Panc1 (cell line): ENCODE results near the gene PRB3. TPM values are rescaled to one million over a fixed set of nuclear protein-coding genes. Genes with fewer than 3 reads are reported as not detected.

Experiments
- ATAC-seq: fragments of 200-7000 bp; cut with Tn5 transposase; 2 replicates; pipeline ENCODE4 v1.9.1; 2020; ENCODE audit warnings: mild to moderate bottlenecking, moderate library complexity
- BruUV-seq: library from RNA; stranded (reverse); fragments of 400-500 nt; replicated peaks from 2 replicates; lab custom pipeline; 2021; lab: Mats Ljungman, UMichigan
- CTCF ChIA-PET: fragments of 300-600 bp; sonication (Branson Sonifier 250); formaldehyde crosslinking; loops from one replicate; lab custom pipeline; 2022; ENCODE audit warnings: antibody characterized with exemption; lab: Charles Lee
- POLR2A ChIA-PET: fragments of 300-600 bp; sonication (Branson Sonifier 250); formaldehyde crosslinking; loops from one replicate; lab custom pipeline; 2022; ENCODE audit warnings: antibody characterized with exemption; lab: Charles Lee
- DNase-seq: peaks from one replicate; pipeline ENCODE4 v3.0.0-alpha.2; 2010; ENCODE audit warnings: low read depth, low spot score
- H3K27ac ChIP-seq: 2 replicates; pipeline ENCODE4 v1.5.1; 2011; ENCODE audit warnings: mild to moderate bottlenecking, low read length, inconsistent platforms
- H3K27me3 ChIP-seq: fragments of 200-500 bp; sonication (Bioruptor generic); 2 replicates; pipeline ENCODE4 v1.6.0; 2014; ENCODE audit warnings: low read length, inconsistent platforms; ENCODE audit not compliant: control insufficient read depth, insufficient read depth
- H3K36me3 ChIP-seq: fragments of 200-500 bp; sonication (Bioruptor generic); 2 replicates; pipeline ENCODE4 v1.5.1; 2014; ENCODE audit warnings: inconsistent platforms, mild to moderate bottlenecking, low read length, moderate library complexity; ENCODE audit not compliant: control insufficient read depth, insufficient read depth
- H3K4me1 ChIP-seq: 2 replicates; pipeline ENCODE4 v1.5.1; 2011; ENCODE audit warnings: inconsistent platforms, mild to moderate bottlenecking, low read length, moderate library complexity; ENCODE audit not compliant: control insufficient read depth, insufficient read depth
- H3K4me3 ChIP-seq, 2 experiments: 2 replicates each; pipeline ENCODE4 v1.5.1; 2011 to 2012; ENCODE audit warnings: low read depth in 2 of 2, low read length in 2 of 2, mild to moderate bottlenecking in 2 of 2, inconsistent platforms in 1 of 2, moderate library complexity in 1 of 2
- H3K9me3 ChIP-seq: fragments of 200-500 bp; sonication (Bioruptor generic); 2 replicates; pipeline ENCODE4 v1.5.1; 2014; ENCODE audit warnings: low read depth, mild to moderate bottlenecking, inconsistent platforms, low read length, moderate library complexity; ENCODE audit not compliant: control insufficient read depth, insufficient read depth
- CTCF ChIP-seq: fragments of 450-650 bp; IDR thresholded peaks from 2 replicates; pipeline ENCODE4 v1.5.1; 2017; ENCODE audit warnings: mild to moderate bottlenecking
- POLR2AphosphoS5 ChIP-seq: IDR thresholded peaks from 2 replicates; pipeline ENCODE4 v1.6.1; 2012; ENCODE audit warnings: mild to moderate bottlenecking, low read depth, low read length, moderate library complexity
- SIN3A ChIP-seq: IDR thresholded peaks from 2 replicates; pipeline ENCODE4 v1.6.1; 2012; ENCODE audit warnings: low read depth, mild to moderate bottlenecking, low read length, moderate library complexity, borderline replicate concordance; ENCODE audit not compliant: insufficient read depth
- TCF7L2 ChIP-seq: IDR thresholded peaks from 2 replicates; pipeline ENCODE4 v1.6.1; 2011; ENCODE audit warnings: mild to moderate bottlenecking, low read depth, low read length, inconsistent platforms
- in situ Hi-C: cut with HindIII; loops from 2 replicates; pipeline ENCODE4 v1.10.0; 2016; ENCODE audit warnings: low sequenced_read_pairs, low pct_unique_long_range_greater_than_20kb
- intact Hi-C: fragments of 100-400 bp; cut with micrococcal nuclease; formaldehyde crosslinking; loops from one replicate; pipeline ENCODE4 v1.10.0; 2022; ENCODE audit not compliant: unreplicated experiment
- total RNA-seq: library from RNA; stranded (reverse); gene quantifications from one replicate; pipeline ENCODE4 v1.2.1, GENCODE V29; 2021; ENCODE audit not compliant: unreplicated experiment
- TF ChIP-seq, protein P1 (sequence below), 2 experiments: IDR thresholded peaks; 2 replicates each; pipeline ENCODE4 v1.6.1; 2011 to 2012; ENCODE audit warnings: low read depth in 2 of 2, control low read depth in 1 of 2, low read length in 1 of 2, mild to moderate bottlenecking in 1 of 2, moderate library complexity in 1 of 2; ENCODE audit not compliant: insufficient read depth in 1 of 2

Gene PRB3
- total RNA-seq, 1 experiment from 2014 or later = not detected

GRCh38 chr12:11307143-11307542 is 37.6 kb upstream of the PRB3 start:
- DNase-seq (no peak), ATAC-seq (no peak)
- Histone ChIP-seq H3K4me1 (no peaks in the 10 kb centered on the region), H3K4me3 (no peak overlapping the region), H3K9me3 (no peaks in the 10 kb centered on the region), H3K36me3 (no peaks in the 10 kb centered on the region), H3K27ac (no peak overlapping the region), H3K27me3 (no peaks in the 10 kb centered on the region)
- BruUV-seq = no TSS peak
- ChIA-PET POLR2A (no interaction called here), CTCF (no interaction called here)
- in situ Hi-C loops = no loop called here
- TF ChIP-seq TCF7L2 (no peak), CTCF (no peak), SIN3A (no peak), POLR2AphosphoS5 (no peak)
- TF ChIP-seq, protein P1, sequence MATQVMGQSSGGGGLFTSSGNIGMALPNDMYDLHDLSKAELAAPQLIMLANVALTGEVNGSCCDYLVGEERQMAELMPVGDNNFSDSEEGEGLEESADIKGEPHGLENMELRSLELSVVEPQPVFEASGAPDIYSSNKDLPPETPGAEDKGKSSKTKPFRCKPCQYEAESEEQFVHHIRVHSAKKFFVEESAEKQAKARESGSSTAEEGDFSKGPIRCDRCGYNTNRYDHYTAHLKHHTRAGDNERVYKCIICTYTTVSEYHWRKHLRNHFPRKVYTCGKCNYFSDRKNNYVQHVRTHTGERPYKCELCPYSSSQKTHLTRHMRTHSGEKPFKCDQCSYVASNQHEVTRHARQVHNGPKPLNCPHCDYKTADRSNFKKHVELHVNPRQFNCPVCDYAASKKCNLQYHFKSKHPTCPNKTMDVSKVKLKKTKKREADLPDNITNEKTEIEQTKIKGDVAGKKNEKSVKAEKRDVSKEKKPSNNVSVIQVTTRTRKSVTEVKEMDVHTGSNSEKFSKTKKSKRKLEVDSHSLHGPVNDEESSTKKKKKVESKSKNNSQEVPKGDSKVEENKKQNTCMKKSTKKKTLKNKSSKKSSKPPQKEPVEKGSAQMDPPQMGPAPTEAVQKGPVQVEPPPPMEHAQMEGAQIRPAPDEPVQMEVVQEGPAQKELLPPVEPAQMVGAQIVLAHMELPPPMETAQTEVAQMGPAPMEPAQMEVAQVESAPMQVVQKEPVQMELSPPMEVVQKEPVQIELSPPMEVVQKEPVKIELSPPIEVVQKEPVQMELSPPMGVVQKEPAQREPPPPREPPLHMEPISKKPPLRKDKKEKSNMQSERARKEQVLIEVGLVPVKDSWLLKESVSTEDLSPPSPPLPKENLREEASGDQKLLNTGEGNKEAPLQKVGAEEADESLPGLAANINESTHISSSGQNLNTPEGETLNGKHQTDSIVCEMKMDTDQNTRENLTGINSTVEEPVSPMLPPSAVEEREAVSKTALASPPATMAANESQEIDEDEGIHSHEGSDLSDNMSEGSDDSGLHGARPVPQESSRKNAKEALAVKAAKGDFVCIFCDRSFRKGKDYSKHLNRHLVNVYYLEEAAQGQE (IDR thresholded peaks at IDR 0.05; ENCODE audit: insufficient read depth in 1 of 2, low read depth in 2 of 2, low read length in 1 of 2) = no peak
- intact Hi-C loops = no loop called here

GRCh38 chr12:11273449-11273848 is 3.9 kb upstream of the PRB3 start:
- no peak overlapping the region for H3K27ac ChIP-seq
- no peaks in the 10 kb centered on the region for H3K9me3 ChIP-seq
- in situ Hi-C loops = no loop called here
- intact Hi-C loops = no loop called here
- H3K27me3 ChIP-seq = no peaks in the 10 kb centered on the region
- POLR2A ChIA-PET = no interaction called here
- CTCF ChIA-PET = no interaction called here
- DNase-seq = no peak
- no peak overlapping the region for H3K4me3 ChIP-seq
- no peaks in the 10 kb centered on the region for H3K4me1 ChIP-seq
- no peak for ATAC-seq
- H3K36me3 ChIP-seq = no peaks in the 10 kb centered on the region
- no peak for TF ChIP-seq SIN3A
- BruUV-seq = no TSS peak

DNA sequence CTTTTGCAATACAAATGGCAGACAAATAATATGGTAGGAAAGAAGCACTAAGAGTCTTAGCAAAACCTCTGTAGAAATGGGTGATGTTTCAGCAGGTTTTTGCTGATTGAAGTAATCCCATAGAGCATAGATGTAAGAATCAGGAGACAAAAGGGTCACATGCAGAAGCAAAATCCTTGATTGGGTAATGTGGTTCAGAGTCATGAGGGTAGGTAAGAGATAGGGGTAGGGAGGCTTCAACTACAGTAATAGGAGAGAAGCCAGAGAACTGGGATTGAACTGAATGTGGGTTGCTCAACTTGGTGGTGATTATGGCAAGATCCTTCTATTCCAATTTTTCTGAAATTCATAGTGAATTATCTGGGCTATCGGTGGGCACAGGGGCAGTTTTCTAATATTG is 5.0 kb downstream of the PRB3 start:
- POLR2A ChIA-PET = no interaction called here
- Histone ChIP-seq H3K4me3 (no peak overlapping the region), H3K27ac (no peak overlapping the region), H3K27me3 (no peaks in the 10 kb centered on the region), H3K9me3 (no peaks in the 10 kb centered on the region), H3K4me1 (no peaks in the 10 kb centered on the region), H3K36me3 (no peaks in the 10 kb centered on the region)
- ATAC-seq = no peak
- TF ChIP-seq, protein P1 (IDR thresholded peaks at IDR 0.05; ENCODE audit: insufficient read depth in 1 of 2, low read depth in 2 of 2, low read length in 1 of 2) = no peak
- no peak for TF ChIP-seq CTCF
- TF ChIP-seq POLR2AphosphoS5 = no peak
- no peak for TF ChIP-seq TCF7L2
- no peak for TF ChIP-seq SIN3A
- CTCF ChIA-PET = no interaction called here
- in situ Hi-C loops (no loop called here), intact Hi-C loops (no loop called here)
- BruUV-seq = no TSS peak
- DNase-seq = no peak
